Fibroblast of mammary gland (primary cell): ENCODE data around the gene CD300A.
"Not testable (repeated sequence)": the region's sequence is repeated elsewhere in the genome, so short reads cannot be mapped to it uniquely, and the experiment has no call there.

Experiments used
- DNase-seq: peaks from one replicate; pipeline ENCODE4 v3.0.0-alpha.2; 2010; ENCODE audit warnings: low read depth
- H3K4me3 ChIP-seq: 2 replicates; pipeline ENCODE4 v1.5.1; 2011; ENCODE audit warnings: low read depth, mild to moderate bottlenecking, low read length, moderate library complexity; ENCODE audit not compliant: control insufficient read depth
- CTCF ChIP-seq: conservative IDR thresholded peaks from 2 replicates; pipeline ENCODE4 v1.5.1; 2011; ENCODE audit warnings: low read depth, low read length, inconsistent platforms; ENCODE audit not compliant: control insufficient read depth, insufficient read depth

CD300A gene

GRCh38 chr17:74478420-74479100 lies 12.1 kb downstream of the CD300A start:
- H3K4me3 ChIP-seq: no peak overlapping the region
- peak; percentile 30 for DNase-seq
- TF ChIP-seq CTCF: no peak

GRCh38 chr17:74480290-74480689 lies 13.9 kb downstream of the CD300A start:
- DNase-seq: no peak
- no peak for TF ChIP-seq CTCF
- no peak overlapping the region for H3K4me3 ChIP-seq

- no peak overlapping the region for H3K4me3 ChIP-seq
- no peak for TF ChIP-seq CTCF
- DNase-seq: no peak
Observed at GRCh38 chr17:74481621-74482020, 15.2 kb downstream of the CD300A start.

- no peak overlapping the region for H3K4me3 ChIP-seq
- TF ChIP-seq CTCF: no peak
- DNase-seq: no peak
Observed at GRCh38 chr17:74484066-74484465, 17.6 kb downstream of the CD300A start.

- no peak for DNase-seq
- H3K4me3 ChIP-seq: no peak overlapping the region
- TF ChIP-seq CTCF: no peak
Observed at GRCh38 chr17:74485022-74485743, 18.7 kb downstream of the CD300A start.

- H3K4me3 ChIP-seq: no peak overlapping the region
- no peak for TF ChIP-seq CTCF
- no peak for DNase-seq
Observed at GRCh38 chr17:74485841-74486240, 19.4 kb downstream of the CD300A start.

GRCh38 chr17:74488276-74488675 lies 21.8 kb downstream of the CD300A start:
- H3K4me3 ChIP-seq, DNase-seq: not testable (repeated sequence)
